Measurements from ENCODE around the gene OSER1.
"Not testable (repeated sequence)": the region's sequence is repeated elsewhere in the genome, so short reads cannot be mapped to it uniquely, and the experiment has no call there.

Gene OSER1

GRCh38 chr20:44199877-44200276, 10.7 kb downstream of the OSER1 start:
- DNase-seq, result no peak

GRCh38 chr20:44198872-44199271, 11.7 kb downstream of the OSER1 start:
- no peak for DNase-seq

GRCh38 chr20:44196271-44196670, 14.3 kb downstream of the OSER1 start:
- DNase-seq, result no peak

- DNase-seq, result no peak
Measured at GRCh38 chr20:44195605-44196004, 15.0 kb downstream of the OSER1 start.

GRCh38 chr20:44193801-44194200, 16.8 kb downstream of the OSER1 start:
- DNase-seq, result no peak

GRCh38 chr20:44191640-44192039, 18.9 kb downstream of the OSER1 start:
- DNase-seq, result not testable (repeated sequence)

- DNase-seq, result not testable (repeated sequence)
Measured at GRCh38 chr20:44190197-44190852, 20.2 kb downstream of the OSER1 start.

GRCh38 chr20:44188752-44189151, 21.8 kb downstream of the OSER1 start:
- no peak for DNase-seq

GRCh38 chr20:44187772-44188709, 22.5 kb downstream of the OSER1 start:
- no peak for DNase-seq

GRCh38 chr20:44187054-44187771, 23.4 kb downstream of the OSER1 start, which contains the start of gene JPH2:
TSS of gene JPH2 (minus strand) at chr20:44187188. CDS start at chr20:44186705, 483 bp downstream.
- DNase-seq, result no peak

GRCh38 chr20:44186674-44187053, 23.9 kb downstream of the OSER1 start:
- DNase-seq, result no peak

DNA sequence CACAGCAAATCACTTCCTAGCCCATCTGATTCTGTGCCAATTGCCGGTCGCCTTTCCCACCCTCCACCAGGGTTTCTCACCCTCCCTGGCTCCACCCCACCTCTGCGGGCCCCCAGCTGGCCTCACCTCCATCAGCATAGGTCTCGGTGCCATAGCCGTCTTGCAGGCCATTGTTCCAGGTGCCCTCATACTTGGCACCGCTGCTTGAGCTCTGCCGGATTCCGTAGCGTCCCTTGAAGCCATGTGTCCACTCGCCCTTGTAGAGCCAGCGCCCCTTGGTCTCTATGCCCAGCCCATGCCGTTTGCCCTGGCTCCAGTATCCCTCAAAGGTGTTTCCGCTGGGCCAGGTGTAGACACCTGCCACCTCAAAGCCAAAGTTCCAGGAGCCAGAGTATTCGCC, 24.4 kb downstream of the OSER1 start:
- no peak for DNase-seq

DNA sequence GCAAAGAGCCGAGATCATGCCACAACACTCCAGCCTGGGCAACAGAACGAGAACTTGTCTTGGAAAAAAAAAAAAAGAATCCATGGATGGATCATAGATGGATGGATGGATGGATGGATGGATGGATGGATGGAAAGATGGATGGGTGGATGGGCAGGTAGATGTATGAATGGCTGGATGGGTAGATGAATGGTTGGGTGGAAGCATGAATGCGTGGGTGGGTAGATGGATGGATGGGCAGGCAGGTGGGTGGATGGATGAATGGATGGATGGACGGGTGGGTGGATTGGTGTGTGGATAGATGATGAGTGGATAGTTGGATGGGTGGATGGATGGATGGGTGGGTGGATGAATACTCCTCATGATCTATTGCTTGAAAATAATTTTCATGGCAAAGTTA, 25.0 kb downstream of the OSER1 start:
- DNase-seq, result no peak

DNA sequence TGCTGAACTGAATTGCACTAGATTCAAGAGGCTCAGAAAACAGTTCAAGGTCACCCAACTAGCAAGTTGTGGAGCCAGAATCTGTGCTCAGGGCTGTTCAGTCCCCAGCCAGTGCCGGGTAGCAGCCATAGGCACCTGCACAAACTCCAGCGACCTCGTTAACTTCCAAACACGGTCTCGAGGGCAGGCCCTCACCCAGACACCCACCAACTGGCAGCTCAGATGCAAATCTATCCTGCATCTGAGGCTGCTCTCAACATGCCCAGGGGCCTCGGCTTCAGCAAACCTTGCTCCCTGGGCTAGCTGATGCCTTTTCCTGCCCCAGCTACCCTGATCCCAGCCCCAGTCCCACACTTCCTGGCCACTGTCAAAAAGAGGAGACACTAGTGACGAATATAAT, 27.3 kb downstream of the OSER1 start:
- no peak for DNase-seq

GRCh38 chr20:44182863-44183262, 27.7 kb downstream of the OSER1 start:
- DNase-seq, result no peak

DNA sequence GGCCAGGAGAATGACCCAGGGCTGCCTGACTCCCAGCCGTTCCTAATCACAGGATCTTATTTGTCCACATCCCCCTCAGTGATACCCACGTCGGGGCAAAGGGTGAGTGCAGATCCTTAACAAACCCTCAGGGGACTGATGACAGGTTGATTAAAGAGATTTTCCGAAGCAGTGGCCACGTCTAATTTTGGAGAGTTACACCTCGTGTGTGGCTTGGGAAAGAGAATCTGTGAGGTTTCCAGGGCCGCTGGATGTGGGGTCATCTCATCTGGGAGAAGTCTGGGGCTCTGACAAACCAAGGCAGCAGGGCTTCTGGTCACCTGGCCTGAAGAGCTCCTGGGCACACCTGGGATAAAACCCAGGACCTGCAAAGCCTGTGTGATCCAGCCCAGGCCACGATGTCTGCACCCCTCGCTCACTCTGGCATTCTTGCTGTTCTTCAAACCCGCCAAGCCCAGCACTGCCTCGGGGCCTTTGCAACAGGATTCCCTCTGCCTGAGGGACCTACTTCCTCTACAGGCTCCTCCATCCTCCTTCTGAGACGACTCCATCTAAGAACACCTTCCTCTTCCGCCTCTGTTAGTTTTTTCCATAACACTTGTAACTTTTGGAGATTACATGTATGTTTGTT, 28.3 kb downstream of the OSER1 start:
- DNase-seq, result no peak

- DNase-seq, result no peak
Measured at GRCh38 chr20:44181611-44182010, 29.0 kb downstream of the OSER1 start.

- no peak for DNase-seq
Measured at GRCh38 chr20:44180814-44181213, 29.8 kb downstream of the OSER1 start.

DNA sequence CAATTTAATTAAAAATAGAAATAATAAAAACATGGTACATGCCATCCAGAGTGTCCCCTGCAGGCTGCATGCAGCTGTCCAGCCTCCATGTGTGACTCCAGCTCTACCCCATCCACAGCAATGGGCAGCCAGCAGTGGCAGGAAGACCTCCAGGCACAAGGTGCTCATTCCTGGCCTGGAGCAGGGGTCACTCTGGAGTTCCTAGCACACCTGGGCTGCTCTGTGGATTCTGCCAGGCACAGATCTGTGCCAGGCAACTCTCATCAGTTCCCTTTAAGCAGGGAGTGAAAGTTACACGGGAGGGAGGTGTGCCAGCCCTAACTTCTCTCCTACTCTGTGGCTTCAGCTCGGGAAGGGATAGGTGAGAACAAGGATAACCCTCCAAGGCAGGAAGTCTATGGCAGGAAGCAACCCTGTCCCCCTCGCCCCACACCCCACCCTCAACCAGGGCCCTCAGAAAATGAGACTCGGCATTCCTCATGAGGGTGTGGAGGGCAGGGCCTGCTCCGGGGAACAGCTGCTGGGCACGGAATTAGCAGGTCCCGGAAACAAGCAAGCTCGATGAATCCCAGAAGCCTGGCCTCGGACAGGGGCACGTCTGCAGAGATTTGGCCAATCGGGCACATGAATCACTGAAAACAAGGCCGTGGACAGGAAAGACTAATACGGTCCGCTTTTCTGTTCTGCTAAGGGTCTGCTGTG, 33.6 kb downstream of the OSER1 start:
- no peak for DNase-seq

DNA sequence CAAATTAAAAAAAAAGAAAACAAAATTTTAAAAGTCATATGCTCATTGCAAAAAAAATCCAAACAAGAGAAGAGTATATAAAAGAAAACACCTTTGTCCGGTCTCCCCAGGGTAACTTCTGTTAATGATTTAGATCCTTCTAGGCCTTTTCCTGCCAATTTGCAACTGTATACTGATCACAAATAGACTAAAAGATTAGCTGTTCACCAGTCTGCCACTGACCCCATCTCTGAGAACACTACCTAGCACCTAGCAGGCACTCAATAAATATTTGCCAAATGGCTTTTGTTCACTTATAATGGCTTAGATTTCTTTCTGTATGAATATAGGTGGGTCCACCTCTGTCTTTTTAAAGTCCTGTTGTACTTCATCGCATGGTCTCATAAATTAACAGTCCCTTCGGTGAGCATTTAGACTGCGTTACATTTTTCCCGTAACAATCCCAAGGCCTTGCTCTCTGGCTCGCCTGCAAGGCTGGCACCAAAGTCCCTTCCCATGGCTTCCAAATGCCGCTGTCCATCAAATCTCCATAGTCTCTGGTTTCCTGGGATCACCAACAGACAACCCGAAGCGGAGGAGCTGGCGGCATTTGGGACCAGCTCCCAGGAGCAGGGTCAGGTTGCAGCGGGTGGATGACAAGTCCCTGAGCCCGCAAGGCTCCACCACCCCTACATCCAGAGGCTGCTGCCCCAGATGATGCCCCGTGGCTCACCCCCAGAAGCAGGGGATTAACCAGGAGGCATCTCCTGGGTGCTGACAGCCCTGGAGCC, 35.4 kb downstream of the OSER1 start:
- no peak for DNase-seq

- DNase-seq, result no peak
Measured at GRCh38 chr20:44173846-44174245, 36.7 kb downstream of the OSER1 start.

- no peak for DNase-seq
Measured at GRCh38 chr20:44173116-44173515, 37.5 kb downstream of the OSER1 start.
